ENCODE data around the gene CRADD.
A peak's percentile ranks its signal among the peaks of the same experiment; 100 is the strongest.
"Not testable (repeated sequence)": the region's sequence is repeated elsewhere in the genome, so short reads cannot be mapped to it uniquely, and the experiment has no call there.

CRADD gene

DNA sequence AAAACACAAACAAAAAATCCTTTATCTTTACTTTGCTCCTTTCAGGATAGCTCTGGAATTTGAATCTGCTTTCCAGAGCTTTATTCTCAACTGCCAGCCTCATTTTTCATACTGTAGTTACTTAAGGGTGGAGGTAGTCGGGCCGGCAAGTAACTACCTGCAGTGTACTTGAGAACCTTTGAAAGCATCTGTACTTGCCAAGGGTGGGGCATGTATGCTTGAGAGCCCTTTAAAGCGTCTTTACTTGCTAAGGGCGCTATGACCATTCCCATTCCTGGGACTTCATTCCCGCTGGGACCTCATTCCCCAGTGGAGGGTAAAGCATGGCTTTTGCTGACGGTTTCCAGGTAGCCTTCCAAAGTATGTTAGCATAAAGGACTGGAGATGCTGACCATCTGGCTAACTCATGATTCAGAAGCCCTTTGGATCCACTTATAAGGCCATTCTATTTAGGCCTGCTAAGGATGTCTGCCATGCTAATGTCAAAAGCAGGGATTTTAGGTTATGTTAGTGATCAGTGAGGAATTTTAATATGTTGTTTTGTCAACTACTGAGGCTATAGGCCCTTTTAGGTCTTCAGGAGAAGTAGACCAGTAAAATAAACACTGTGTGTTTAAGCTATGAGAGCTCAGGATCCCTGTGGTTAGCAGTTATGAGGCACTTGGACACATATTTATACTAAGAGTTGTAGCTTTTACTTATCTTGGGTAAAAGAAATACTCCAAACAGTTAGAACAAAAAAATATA lies 74.9 kb downstream of the CRADD start:
- DNase-seq: no peak
- peaks cover 12 to 17% of the 10 kb centered on the region in 2 donors for H3K4me1 Mint-ChIP-seq (ENCODE audit: low read depth in 2 of 2)
- peaks cover 3 to 7% of the 10 kb centered on the region in 2 donors for H3K9me3 Mint-ChIP-seq
- H3K27ac Mint-ChIP-seq: no peak overlapping the region
- no peak for ATAC-seq (replicated peaks)
- no peaks in the 10 kb centered on the region for H3K36me3 Mint-ChIP-seq (ENCODE audit: insufficient read depth)
- no peak overlapping the region for H3K4me3 Mint-ChIP-seq
- H3K27me3 Mint-ChIP-seq: no peaks in the 10 kb centered on the region

DNA sequence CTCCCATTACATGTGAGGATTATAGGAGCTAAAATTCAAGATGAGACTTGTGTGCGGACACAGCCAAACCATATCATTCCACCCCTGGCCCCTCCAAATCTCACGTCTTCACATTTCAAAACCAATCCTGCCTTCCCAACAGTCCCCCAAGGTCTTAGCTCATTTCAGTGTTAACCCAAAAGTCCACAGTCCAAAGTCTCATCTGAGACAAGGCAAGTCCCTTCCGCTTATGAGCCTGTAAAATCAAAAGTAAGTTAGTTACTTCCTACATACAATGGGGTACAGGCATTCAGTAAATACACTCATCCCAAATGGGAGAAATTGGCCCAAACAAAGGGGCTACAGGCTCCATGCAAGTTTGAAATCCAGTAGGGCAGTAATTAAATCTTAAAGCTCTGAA lies 76.1 kb downstream of the CRADD start:
- no peak for ATAC-seq (replicated peaks)
- Mint-ChIP-seq H3K27me3 (no peaks in the 10 kb centered on the region), H3K36me3 (ENCODE audit: insufficient read depth) (no peaks in the 10 kb centered on the region), H3K9me3 (peaks cover 3 to 7% of the 10 kb centered on the region in 2 donors), H3K27ac (no peak overlapping the region), H3K4me3 (no peak overlapping the region), H3K4me1 (ENCODE audit: low read depth in 2 of 2) (peaks cover 12 to 21% of the 10 kb centered on the region in 2 donors)
- DNase-seq: no peak

DNA sequence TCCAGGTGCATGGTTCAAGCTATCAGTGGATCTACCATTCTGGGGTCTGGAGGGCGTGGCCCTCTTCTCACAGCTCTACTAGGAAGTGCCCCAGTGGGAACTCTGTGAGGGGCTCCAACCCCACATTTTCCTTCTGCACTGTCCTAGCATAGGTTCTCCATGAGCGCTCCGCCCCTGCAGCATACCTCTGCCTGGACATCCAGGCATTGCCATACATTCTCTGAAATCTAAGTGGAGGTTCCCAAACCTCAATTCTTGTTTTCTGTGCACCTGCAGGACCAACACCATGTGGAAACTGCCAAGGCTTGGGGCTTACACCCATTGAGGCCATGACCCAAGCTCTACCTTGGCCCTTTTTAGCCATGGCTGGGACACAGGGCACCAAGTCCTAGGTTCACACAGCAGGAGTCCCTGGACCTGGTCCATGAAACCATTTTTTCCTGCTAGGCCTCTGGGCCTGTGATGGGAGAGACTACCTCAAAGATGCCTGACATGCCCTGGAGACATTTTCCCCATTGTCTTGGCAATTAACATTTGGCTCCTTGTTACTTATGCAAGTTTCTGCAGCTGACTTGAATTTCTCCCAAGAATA lies 76.8 kb downstream of the CRADD start:
- ATAC-seq (replicated peaks) (no peak), DNase-seq (no peak)
- Mint-ChIP-seq H3K27me3 (no peaks in the 10 kb centered on the region), H3K27ac (no peak overlapping the region), H3K9me3 (peaks cover 3 to 7% of the 10 kb centered on the region in 2 donors), H3K4me3 (no peak overlapping the region), H3K36me3 (ENCODE audit: insufficient read depth) (no peaks in the 10 kb centered on the region), H3K4me1 (ENCODE audit: low read depth in 2 of 2) (peaks cover 9 to 21% of the 10 kb centered on the region in 2 donors)

DNA sequence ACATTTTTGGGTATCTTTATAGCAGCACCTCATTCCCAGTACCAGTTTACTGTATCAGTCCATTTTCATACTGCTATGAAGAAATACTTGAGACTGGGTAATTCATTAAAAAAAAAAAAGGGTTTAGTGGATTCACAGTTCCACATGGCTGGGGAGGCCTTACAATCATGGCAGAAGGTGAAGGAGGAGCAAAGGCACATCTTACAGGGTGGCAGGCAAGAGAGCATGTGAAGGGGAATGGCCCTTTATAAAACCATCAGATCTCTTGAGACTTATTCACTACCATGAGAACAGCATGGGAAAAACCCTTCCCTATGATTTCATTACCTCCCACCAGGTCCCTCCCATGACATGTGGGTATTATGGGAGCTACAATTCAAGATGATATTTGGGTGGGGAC lies 77.7 kb downstream of the CRADD start:
- not testable (repeated sequence) for DNase-seq; ATAC-seq (replicated peaks); H3K9me3 Mint-ChIP-seq; H3K27ac Mint-ChIP-seq; H3K36me3 Mint-ChIP-seq (ENCODE audit: insufficient read depth); H3K27me3 Mint-ChIP-seq; H3K4me3 Mint-ChIP-seq
- H3K4me1 Mint-ChIP-seq (ENCODE audit: low read depth in 2 of 2): peaks cover 3 to 17% of the 10 kb centered on the region in 2 donors

DNA sequence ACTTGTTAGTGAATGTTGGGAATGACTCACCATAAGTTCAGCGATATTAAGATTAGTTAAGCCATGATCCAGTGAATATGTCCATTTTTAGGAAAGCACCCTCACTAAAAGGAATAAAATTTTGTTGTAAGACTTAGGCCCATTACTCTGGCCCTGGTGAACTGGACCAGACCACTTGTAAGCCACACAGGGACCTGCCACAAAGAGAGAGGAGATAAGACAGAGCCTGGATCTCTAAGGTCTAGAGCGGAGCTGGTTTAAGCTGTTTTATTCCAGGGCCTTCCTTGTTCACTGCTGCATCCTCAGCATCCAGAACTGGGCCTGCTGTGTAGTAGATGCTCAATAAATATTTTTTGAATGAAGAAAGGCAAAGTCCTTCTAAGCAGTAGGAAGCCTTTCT lies 79.1 kb downstream of the CRADD start:
- Mint-ChIP-seq H3K27me3 (no peaks in the 10 kb centered on the region), H3K9me3 (peaks cover 3 to 7% of the 10 kb centered on the region in 2 donors), H3K4me3 (no peak overlapping the region), H3K36me3 (ENCODE audit: insufficient read depth) (no peaks in the 10 kb centered on the region), H3K4me1 (ENCODE audit: low read depth in 2 of 2) (peaks cover 0 to 20% of the 10 kb centered on the region in 2 donors), H3K27ac (no peak overlapping the region)
- DNase-seq: no peak
- ATAC-seq (replicated peaks): no peak

DNA sequence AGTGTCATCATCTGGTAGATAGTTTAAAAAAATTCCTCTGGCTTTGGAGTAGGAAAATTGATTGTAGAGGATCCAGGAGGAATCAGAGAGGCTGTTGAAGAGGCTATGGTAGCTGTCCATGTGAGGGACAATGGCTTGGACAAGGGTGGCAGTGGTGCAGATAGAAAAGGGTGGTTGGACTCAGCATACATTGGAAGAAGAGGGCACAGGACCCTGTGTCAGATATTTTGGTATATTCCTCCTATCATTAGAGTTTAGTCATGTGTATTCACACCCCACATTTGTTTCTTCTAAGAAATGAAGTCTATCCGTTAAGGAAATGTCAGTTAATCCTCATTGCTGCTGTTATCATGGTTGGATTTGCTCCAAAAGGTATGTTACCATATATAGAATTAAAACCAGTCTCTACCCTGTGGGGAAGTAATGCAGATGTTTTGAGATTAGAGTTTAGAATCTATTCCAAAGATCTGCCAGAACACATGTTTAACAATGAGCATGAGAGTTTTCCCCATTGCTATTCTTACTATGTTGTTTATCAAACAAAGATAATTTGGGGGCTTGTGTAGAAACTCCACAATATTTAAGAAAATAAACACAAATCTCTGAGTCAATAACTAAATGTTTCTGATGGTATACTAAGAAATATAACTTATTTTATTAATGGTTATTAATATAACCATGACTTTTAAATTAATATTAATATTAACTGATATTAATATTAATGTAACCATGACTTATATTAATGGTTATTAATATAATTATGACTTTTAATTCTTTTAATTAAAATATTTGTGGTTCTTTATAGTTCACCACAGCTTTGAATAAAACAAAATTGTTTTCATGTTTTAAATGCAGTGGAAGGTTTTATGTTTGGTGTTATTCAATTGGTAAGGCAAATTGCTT lies 80.9 kb downstream of the CRADD start:
- H3K4me1 Mint-ChIP-seq (ENCODE audit: low read depth in 2 of 2): peaks cover 0 to 20% of the 10 kb centered on the region in 2 donors
- no peak for DNase-seq
- no peaks in the 10 kb centered on the region for H3K9me3 Mint-ChIP-seq
- H3K27ac Mint-ChIP-seq: no peak overlapping the region
- H3K27me3 Mint-ChIP-seq: no peaks in the 10 kb centered on the region
- H3K36me3 Mint-ChIP-seq (ENCODE audit: insufficient read depth): no peaks in the 10 kb centered on the region
- H3K4me3 Mint-ChIP-seq: no peak overlapping the region
- no peak for ATAC-seq (replicated peaks)

DNA sequence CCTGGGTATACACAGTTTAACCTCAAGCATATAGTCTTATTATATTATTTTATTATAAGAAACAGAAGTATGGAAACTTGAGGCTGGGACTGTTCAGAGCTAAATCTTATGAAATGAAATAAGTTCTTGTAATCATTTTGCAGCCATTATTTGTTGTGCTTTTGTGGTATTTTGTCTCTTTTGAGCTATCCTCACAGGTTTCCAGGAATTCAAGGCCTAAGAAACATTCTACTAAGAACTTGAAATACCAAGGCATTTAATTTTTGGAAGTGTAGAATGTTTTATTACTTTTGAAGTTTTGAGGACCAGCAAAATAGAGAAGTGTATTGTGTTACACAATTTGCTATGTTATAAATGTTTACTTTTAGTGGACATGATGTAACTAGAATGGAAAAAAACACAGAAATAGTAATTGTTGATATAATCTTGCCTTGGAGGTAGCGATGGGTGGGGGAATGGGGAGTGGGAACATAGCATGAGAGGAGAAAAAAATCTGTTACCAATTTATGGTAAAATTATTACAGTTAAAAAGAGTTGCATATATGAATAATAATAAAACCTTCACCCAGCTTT lies 81.7 kb downstream of the CRADD start:
- ATAC-seq (replicated peaks) (no peak), DNase-seq (no peak)
- no peak overlapping the region for H3K27ac Mint-ChIP-seq
- H3K4me1 Mint-ChIP-seq (ENCODE audit: low read depth in 2 of 2): peaks cover 0 to 14% of the 10 kb centered on the region in 2 donors
- no peaks in the 10 kb centered on the region for H3K36me3 Mint-ChIP-seq (ENCODE audit: insufficient read depth)
- no peaks in the 10 kb centered on the region for H3K9me3 Mint-ChIP-seq
- H3K27me3 Mint-ChIP-seq: no peaks in the 10 kb centered on the region
- no peak overlapping the region for H3K4me3 Mint-ChIP-seq

DNA sequence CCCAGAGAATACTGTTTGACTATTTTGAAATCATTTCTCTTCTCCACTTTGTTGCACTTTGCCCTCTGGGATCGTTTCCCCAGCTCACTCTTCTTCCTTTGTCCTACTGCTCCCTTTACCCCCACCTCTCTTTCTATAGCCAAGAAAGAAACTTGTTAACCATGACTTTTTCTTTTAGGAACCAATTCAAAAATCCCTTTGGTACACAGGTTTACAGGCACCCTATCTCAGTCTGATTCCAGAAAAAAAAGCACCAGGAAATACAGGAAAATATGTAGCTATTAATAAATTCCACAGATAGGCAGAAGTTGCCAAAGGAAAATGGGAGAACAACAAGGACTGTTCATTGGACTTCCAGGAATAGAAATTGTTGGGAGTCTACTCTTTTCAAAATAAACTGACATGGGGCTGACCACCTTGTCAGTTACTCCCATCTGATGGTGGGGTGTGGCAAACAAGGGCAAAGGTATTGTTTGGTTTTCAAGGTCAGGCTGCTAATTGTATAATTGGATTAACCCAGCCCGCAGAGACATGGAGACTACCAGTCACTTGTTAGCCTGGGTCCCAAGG lies 82.4 kb downstream of the CRADD start:
- no peak for ATAC-seq (replicated peaks)
- DNase-seq: no peak
- Mint-ChIP-seq H3K4me1 (ENCODE audit: low read depth in 2 of 2) (peaks cover 0 to 14% of the 10 kb centered on the region in 2 donors), H3K9me3 (no peaks in the 10 kb centered on the region), H3K4me3 (no peak overlapping the region), H3K36me3 (ENCODE audit: insufficient read depth) (no peaks in the 10 kb centered on the region), H3K27me3 (no peaks in the 10 kb centered on the region), H3K27ac (no peak overlapping the region)

DNA sequence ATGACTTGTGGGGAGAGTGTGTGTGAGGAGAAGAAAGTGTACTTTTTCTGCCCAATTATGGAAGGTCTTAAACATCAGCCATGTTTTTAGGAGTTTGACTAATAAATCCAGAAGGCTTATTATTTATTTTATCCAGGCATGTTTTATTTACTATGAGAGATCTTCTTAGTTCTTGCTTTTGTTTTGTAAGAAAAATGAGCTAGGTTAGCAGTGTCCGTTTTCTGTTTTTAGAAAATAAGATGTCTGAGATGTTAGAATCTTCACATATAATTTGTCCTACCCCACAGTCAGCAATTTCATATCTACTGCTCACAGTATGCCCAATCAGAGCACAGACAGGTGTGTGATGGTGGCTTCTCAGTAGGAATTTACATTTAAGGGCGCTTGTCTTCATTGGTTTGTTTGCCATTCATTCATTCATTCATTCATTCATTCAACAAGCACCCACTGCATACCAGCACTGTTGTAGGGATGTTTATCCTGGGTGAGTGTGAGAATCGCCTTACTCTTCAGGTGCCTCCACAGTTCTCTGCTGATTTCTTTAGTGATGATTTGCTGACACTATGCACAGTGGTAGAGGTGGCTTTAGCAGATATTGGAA lies 83.2 kb downstream of the CRADD start:
- H3K27ac Mint-ChIP-seq: no peak overlapping the region

DNA sequence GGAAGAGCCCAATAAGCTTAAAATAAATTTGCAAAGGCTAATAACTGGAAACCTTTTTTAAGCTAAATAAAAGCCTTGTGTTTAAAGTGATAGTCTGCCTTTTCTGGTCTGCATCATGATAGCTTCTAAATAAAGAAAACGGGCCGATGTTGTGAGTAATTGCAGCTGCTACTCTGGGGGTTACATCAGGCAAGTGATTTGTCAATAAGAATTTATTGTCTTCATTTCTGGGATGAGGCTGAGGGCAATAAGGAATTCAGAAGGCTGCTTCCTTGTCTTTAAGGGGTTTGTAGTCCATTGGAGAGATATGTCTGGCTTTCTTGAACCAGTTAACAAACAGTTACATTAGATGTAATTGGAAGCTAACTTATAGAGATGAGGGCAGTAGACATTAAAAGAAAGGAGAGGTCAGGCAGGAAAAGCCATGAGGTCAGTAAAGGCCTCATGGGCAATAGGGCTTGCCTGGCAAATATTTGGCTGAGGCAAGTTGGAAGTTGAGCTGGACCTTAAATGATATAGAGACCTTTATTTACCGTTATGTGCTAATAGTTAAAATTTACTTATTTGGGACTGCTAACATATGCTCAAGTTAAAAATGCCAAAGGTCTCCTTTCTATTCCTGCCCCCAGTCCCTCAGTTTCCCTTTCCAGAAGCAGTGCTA lies 85.0 kb downstream of the CRADD start:
- H3K27ac Mint-ChIP-seq: no peak overlapping the region
- no peaks in the 10 kb centered on the region for H3K27me3 Mint-ChIP-seq
- H3K9me3 Mint-ChIP-seq: no peaks in the 10 kb centered on the region
- no peak overlapping the region for H3K4me3 Mint-ChIP-seq
- ATAC-seq (replicated peaks) (no peak), DNase-seq (no peak)
- H3K36me3 Mint-ChIP-seq (ENCODE audit: insufficient read depth): no peaks in the 10 kb centered on the region
- H3K4me1 Mint-ChIP-seq (ENCODE audit: low read depth in 2 of 2): peaks cover 4 to 18% of the 10 kb centered on the region in 2 donors

More for the DNA sequence above, 83.2 kb downstream of the CRADD start:
- Mint-ChIP-seq H3K27me3 (no peaks in the 10 kb centered on the region), H3K36me3 (ENCODE audit: insufficient read depth) (no peaks in the 10 kb centered on the region), H3K4me1 (ENCODE audit: low read depth in 2 of 2) (peaks cover 0 to 12% of the 10 kb centered on the region in 2 donors), H3K4me3 (no peak overlapping the region), H3K9me3 (no peaks in the 10 kb centered on the region)
- ATAC-seq (replicated peaks): no peak
- DNase-seq: no peak

DNA sequence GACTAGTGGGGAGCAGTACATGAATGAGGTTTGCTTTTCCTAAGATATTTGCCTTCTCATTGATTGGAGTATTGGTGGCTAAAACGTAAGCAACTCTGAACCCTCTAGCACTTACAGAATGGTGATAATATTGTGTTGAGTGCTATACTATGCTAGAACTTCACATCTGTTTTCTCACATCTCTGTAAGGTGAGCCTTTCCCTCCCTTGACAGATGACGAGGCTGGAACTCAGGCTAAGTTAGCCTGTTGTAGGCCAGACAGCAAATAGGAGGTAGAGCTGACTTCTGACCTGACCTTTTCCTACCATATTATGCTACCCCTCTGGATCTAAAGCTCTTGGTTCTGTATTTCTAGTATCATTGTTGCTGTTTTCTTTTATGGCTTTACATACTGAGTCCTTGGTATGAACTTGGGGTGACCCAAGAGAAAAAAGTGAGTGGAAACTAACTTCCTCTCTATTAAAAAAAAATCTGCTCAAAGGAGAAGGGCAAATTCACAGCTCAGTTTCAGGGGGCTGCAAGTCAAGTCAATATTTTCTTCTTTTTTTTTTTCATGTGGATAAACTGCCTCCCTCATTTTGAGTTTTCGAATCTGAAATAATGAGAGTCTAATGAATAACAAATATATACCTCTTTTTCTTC lies 85.9 kb downstream of the CRADD start:
- H3K27me3 Mint-ChIP-seq: no peaks in the 10 kb centered on the region
- DNase-seq (no peak), ATAC-seq (replicated peaks) (no peak)
- peak overlapping the region in 1 of 2 donors; percentile 54 for H3K27ac Mint-ChIP-seq
- no peak overlapping the region for H3K4me3 Mint-ChIP-seq
- H3K36me3 Mint-ChIP-seq (ENCODE audit: insufficient read depth): no peaks in the 10 kb centered on the region
- no peaks in the 10 kb centered on the region for H3K9me3 Mint-ChIP-seq
- H3K4me1 Mint-ChIP-seq (ENCODE audit: low read depth in 2 of 2): peaks cover 12 to 24% of the 10 kb centered on the region in 2 donors

DNA sequence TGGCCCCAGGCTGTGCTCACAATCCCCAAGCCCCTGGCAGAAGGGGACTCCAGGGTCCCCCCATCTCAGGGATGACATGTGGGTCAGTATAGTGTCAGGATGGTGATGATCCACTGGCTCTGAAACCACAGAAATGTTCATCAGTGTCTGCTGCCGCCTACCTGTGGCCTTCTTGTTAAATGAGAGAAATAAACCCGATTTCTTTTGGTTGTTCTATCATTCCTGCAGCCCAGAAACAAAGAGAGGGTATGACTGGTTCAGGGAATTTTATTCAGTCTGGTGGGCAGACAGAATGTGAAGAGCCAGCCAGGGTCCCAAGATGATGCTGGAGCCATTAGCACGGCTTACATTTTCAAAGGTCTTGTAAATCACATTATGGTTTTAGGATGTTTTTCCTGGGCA lies 86.6 kb downstream of the CRADD start:
- Mint-ChIP-seq H3K27ac (peak overlapping the region in 1 of 2 donors; percentile 54), H3K9me3 (no peaks in the 10 kb centered on the region), H3K36me3 (ENCODE audit: insufficient read depth) (no peaks in the 10 kb centered on the region), H3K4me1 (ENCODE audit: low read depth in 2 of 2) (peaks cover 16 to 30% of the 10 kb centered on the region in 2 donors), H3K27me3 (no peaks in the 10 kb centered on the region), H3K4me3 (no peak overlapping the region)
- ATAC-seq (replicated peaks) (no peak), DNase-seq (no peak)
